Activated T-cell treated with anti-CD3 and anti-CD28 coated beads for 48 hours (primary cell): ENCODE results near the gene KIAA1755.

Source experiments
- DNase-seq: peaks from one replicate; pipeline ENCODE4 v3.0.0-alpha.2; 2020; ENCODE audit warnings: low read depth

The KIAA1755 gene

GRCh38 chr20:38203981-38204357 lies 56.6 kb downstream of the KIAA1755 start:
- no peak for DNase-seq

GRCh38 chr20:38203337-38203980 lies 57.1 kb downstream of the KIAA1755 start:
- DNase-seq, result no peak

GRCh38 chr20:38202982-38203293 lies 57.6 kb downstream of the KIAA1755 start:
- DNase-seq, result no peak

GRCh38 chr20:38202153-38202981 lies 58.2 kb downstream of the KIAA1755 start:
- DNase-seq, result no peak

- no peak for DNase-seq
Measured at GRCh38 chr20:38201356-38201755, 59.2 kb downstream of the KIAA1755 start.

GRCh38 chr20:38200646-38201045 lies 59.9 kb downstream of the KIAA1755 start:
- no peak for DNase-seq

- DNase-seq, result no peak
Measured at GRCh38 chr20:38199501-38200390, 60.8 kb downstream of the KIAA1755 start.

- DNase-seq, result no peak
Measured at GRCh38 chr20:38198238-38198861, 62.2 kb downstream of the KIAA1755 start.

- no peak for DNase-seq
Measured at GRCh38 chr20:38197619-38198018, 62.9 kb downstream of the KIAA1755 start.

GRCh38 chr20:38197217-38197616 lies 63.3 kb downstream of the KIAA1755 start:
- no peak for DNase-seq

GRCh38 chr20:38196592-38196991 lies 63.9 kb downstream of the KIAA1755 start:
- no peak for DNase-seq

GRCh38 chr20:38196076-38196475 lies 64.5 kb downstream of the KIAA1755 start:
- no peak for DNase-seq

GRCh38 chr20:38195521-38195920 lies 65.0 kb downstream of the KIAA1755 start:
- DNase-seq, result no peak

GRCh38 chr20:38194971-38195504 lies 65.5 kb downstream of the KIAA1755 start:
- DNase-seq, result no peak

- no peak for DNase-seq
Measured at GRCh38 chr20:38193586-38194105, 66.9 kb downstream of the KIAA1755 start.

- DNase-seq, result no peak
Measured at GRCh38 chr20:38192323-38192885, 68.1 kb downstream of the KIAA1755 start.

- DNase-seq, result no peak
Measured at GRCh38 chr20:38191654-38192053, 68.9 kb downstream of the KIAA1755 start.

- DNase-seq, result no peak
Measured at GRCh38 chr20:38190936-38191371, 69.6 kb downstream of the KIAA1755 start.

GRCh38 chr20:38190166-38190565 lies 70.4 kb downstream of the KIAA1755 start:
- no peak for DNase-seq

GRCh38 chr20:38187517-38187916 lies 73.0 kb downstream of the KIAA1755 start:
- DNase-seq, result no peak

- no peak for DNase-seq
Measured at GRCh38 chr20:38186788-38187221, 73.7 kb downstream of the KIAA1755 start.
